GM21423 (cell line): ENCODE results near the gene BCL2L1.

Source experiments
- ATAC-seq: cut with Tn5 transposase; IDR thresholded peaks from one replicate; pipeline ENCODE4 v1.9.1; 2021; ENCODE audit warnings: mild to moderate bottlenecking, moderate library complexity; ENCODE audit not compliant: unreplicated experiment

BCL2L1 gene

GRCh38 chr20:31710423-31711108 lies 12.1 kb downstream of the BCL2L1 start:
- no peak for ATAC-seq

GRCh38 chr20:31709939-31710338 lies 12.7 kb downstream of the BCL2L1 start:
- ATAC-seq, result no peak

- no peak for ATAC-seq
These were observed 13.7 kb downstream of the BCL2L1 start for GRCh38 chr20:31708736-31709534.

GRCh38 chr20:31707994-31708735 lies 14.5 kb downstream of the BCL2L1 start:
- no peak for ATAC-seq

- ATAC-seq, result no peak
These were observed 15.4 kb downstream of the BCL2L1 start for GRCh38 chr20:31707258-31707615.

GRCh38 chr20:31706607-31707257 lies 15.9 kb downstream of the BCL2L1 start:
- no peak for ATAC-seq

- ATAC-seq, result peak; percentile 86
These were observed 16.8 kb downstream of the BCL2L1 start for GRCh38 chr20:31705598-31706597.

GRCh38 chr20:31705191-31705590 lies 17.5 kb downstream of the BCL2L1 start:
- no peak for ATAC-seq

GRCh38 chr20:31704225-31705119 lies 18.2 kb downstream of the BCL2L1 start:
- no peak for ATAC-seq

GRCh38 chr20:31701591-31701990 lies 21.1 kb downstream of the BCL2L1 start:
- ATAC-seq, result no peak

- ATAC-seq, result no peak
These were observed 21.9 kb downstream of the BCL2L1 start for GRCh38 chr20:31700747-31701146.

GRCh38 chr20:31699801-31700728 lies 22.6 kb downstream of the BCL2L1 start:
- ATAC-seq, result no peak

GRCh38 chr20:31698803-31699718 lies 23.6 kb downstream of the BCL2L1 start:
- ATAC-seq, result peak; percentile 94

- no peak for ATAC-seq
These were observed 24.3 kb downstream of the BCL2L1 start for GRCh38 chr20:31698243-31698802.

- ATAC-seq, result no peak
These were observed 26.5 kb downstream of the BCL2L1 start for GRCh38 chr20:31695849-31696804.
